ENCODE results near the gene CCBE1.

GRCh38 chr18:59729781-59730180, 32.6 kb upstream of the CCBE1 start:
- TF ChIP-seq CTCF (IDR thresholded peaks at IDR 0.05; ENCODE audit: insufficient read depth, low read depth, low read length): no peak
- no peak for TF ChIP-seq EZH2 (IDR thresholded peaks at IDR 0.05; ENCODE audit: insufficient read depth, low read length)
